ENCODE data around the gene PSG1. TPM values are rescaled to one million over a fixed set of nuclear protein-coding genes. Genes with fewer than 3 reads are reported as not detected.
"Not testable (repeated sequence)": the region's sequence is repeated elsewhere in the genome, so short reads cannot be mapped to it uniquely, and the experiment has no call there.

PSG1 gene
- total RNA-seq, 1 donor from 2014 or later, result not detected

DNA sequence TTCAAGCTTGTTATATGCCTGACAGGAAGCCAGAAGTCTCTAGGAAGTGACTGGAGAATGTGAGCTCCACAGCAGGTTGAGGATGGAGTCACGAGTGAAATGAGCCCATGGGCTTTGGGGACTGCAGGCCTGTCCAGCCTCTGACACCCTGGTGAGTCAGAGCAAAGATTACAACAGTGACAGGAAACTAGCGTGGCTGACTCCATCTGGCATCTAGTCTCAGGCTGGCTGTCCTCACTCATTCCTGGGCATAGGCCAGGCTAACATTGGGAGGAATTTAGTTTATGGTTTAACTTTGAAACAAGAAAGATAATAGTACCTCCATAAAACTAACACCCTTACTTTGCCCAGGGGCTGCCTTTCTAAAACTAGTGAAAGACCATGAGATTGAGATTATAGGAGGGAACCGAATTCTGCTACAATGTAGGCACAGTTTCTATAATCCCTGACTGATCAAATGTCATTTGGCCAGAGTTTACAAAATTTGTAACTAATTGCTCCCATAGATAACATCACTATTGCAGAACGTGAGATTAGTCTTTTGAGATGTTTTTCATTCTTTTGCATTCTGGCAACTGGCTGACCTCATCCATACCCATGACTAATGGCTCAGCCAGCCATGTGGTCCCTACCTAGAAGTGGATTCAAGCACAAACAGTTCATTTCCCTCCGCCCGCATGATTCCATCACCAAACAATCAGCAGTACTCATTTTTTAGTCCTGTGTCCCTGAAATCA, 28.4 kb downstream of the PSG1 start:
- no peak for ATAC-seq
- Histone ChIP-seq H3K4me1 (no peaks in the 10 kb centered on the region), H3K4me3 (no peak overlapping the region), H3K27ac (no peak overlapping the region), H3K9me3 (no peaks in the 10 kb centered on the region), H3K36me3 (no peaks in the 10 kb centered on the region), H3K27me3 (no peaks in the 10 kb centered on the region)
- TF ChIP-seq CTCF (IDR thresholded peaks at IDR 0.05), result no peak
- intact Hi-C loops (cut with DNase I), result no loop called here
- no peak for DNase-seq

DNA sequence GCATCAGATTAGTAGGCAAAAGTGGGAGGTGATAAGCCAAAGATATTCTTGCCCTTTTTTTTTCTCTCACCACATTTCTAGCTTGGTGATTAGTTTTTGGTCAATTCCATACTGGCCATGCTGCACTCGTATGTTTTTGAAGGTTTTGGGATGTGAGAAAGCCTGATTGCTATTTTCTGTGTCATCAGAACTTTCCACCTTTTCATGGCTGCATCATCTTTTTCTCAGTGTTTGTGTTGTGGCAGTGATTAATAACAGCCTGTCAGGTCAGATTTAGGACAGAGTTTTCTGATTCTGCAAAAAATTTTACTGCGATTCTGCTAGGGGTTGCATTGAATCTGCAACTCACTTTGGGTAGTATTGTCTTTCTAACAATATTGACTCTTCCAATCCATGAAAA, 32.9 kb downstream of the PSG1 start:
- DNase-seq, result no peak
- no peaks in the 10 kb centered on the region for H3K4me1 ChIP-seq
- intact Hi-C loops (cut with DNase I), result no loop called here
- no peaks in the 10 kb centered on the region for H3K36me3 ChIP-seq
- H3K27me3 ChIP-seq, result no peaks in the 10 kb centered on the region
- no peak for ATAC-seq
- H3K9me3 ChIP-seq, result no peaks in the 10 kb centered on the region
- no peak overlapping the region for H3K4me3 ChIP-seq
- no peak for TF ChIP-seq CTCF (IDR thresholded peaks at IDR 0.05)
- no peak overlapping the region for H3K27ac ChIP-seq

DNA sequence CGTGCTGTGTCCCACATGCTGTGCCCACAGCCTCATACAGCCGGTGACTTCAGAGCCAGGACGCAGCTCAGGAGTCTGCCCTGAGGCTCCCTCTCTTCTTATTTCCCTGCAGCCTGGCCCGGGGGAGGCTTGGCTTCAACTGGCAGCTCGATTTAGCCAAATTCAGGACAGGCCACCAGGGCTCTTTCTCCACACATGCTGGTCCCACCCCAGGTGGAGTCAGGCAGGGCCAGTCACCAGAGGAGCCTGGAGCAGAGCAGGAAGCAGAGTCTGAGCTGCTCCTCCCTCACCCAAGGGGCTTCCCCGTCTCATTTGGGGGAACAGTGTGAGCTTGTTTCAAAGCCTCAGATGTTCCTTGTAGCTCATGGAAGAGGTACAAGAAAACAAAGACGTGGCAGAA, 35.9 kb downstream of the PSG1 start:
- H3K9me3 ChIP-seq; DNase-seq; H3K4me1 ChIP-seq; H3K4me3 ChIP-seq; H3K36me3 ChIP-seq; H3K27ac ChIP-seq; intact Hi-C loops (cut with DNase I); ATAC-seq; H3K27me3 ChIP-seq: not testable (repeated sequence)

DNA sequence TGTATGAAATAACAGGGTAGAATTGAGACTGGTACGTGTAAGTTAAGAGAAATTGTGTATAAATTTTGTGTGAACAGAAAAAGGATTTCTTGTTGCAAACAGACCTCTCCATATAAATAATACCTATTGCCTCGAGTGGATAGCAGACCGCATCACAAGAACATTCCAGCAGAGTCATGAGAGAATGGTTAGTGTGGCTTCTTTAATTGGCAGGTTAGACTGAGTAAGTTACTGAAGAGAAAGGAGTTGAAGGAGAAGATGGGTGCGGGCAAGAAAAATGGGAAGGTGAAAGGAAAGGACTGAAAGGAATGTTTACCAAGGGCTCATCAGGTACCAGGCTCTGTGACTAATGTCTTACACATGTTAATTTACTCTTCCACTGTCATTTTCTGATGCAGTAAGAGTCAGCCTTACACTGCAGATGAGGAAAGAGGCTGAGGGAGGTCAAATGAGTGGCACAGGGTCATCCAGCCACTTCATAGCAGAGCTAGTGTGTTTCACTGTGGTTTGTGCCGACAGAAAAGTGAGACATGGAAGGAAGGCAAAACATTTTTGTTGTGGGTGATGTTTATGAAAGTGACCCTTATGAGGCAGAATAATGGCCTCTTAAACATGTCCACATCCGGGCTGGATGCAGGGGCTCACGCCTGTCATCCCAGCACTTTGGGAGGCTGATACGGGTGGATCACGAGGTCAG, 46.6 kb downstream of the PSG1 start:
- H3K4me3 ChIP-seq; DNase-seq; H3K27ac ChIP-seq; H3K9me3 ChIP-seq; intact Hi-C loops (cut with DNase I); ATAC-seq; H3K4me1 ChIP-seq; H3K27me3 ChIP-seq; H3K36me3 ChIP-seq: not testable (repeated sequence)

DNA sequence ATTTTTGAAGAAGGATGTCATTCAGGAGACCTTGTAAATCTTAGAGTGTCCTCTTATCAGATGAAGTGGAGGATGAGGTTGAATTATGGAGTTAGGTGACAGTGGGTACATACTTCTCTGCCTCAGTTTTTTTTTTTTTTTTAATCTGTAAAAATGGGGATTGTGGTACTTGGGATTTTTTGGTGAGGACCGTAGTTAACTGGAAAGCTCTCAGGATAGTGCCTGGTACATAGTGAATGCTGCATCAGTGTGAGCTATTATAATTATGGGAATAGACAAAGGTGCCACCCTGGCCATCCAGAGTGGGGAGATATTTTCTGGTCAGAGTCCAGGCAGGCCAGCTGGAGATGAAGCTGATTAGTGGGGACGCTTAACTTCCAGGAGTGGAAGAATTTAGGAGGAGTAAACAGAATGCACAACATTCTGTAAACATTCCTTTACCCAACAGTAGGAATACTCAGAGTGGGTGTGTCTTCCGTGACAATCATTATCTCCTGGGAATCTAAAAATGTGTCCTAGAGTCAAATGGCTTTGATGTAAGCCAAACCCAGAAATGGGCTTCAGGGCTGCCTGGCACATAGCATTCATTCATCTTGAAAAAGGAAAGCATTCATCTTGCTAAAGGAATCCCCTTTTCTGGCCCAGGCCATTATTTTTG, 47.4 kb downstream of the PSG1 start:
- H3K27me3 ChIP-seq; H3K36me3 ChIP-seq; DNase-seq; H3K4me1 ChIP-seq; H3K9me3 ChIP-seq; H3K27ac ChIP-seq; ATAC-seq; H3K4me3 ChIP-seq; intact Hi-C loops (cut with DNase I): not testable (repeated sequence)

DNA sequence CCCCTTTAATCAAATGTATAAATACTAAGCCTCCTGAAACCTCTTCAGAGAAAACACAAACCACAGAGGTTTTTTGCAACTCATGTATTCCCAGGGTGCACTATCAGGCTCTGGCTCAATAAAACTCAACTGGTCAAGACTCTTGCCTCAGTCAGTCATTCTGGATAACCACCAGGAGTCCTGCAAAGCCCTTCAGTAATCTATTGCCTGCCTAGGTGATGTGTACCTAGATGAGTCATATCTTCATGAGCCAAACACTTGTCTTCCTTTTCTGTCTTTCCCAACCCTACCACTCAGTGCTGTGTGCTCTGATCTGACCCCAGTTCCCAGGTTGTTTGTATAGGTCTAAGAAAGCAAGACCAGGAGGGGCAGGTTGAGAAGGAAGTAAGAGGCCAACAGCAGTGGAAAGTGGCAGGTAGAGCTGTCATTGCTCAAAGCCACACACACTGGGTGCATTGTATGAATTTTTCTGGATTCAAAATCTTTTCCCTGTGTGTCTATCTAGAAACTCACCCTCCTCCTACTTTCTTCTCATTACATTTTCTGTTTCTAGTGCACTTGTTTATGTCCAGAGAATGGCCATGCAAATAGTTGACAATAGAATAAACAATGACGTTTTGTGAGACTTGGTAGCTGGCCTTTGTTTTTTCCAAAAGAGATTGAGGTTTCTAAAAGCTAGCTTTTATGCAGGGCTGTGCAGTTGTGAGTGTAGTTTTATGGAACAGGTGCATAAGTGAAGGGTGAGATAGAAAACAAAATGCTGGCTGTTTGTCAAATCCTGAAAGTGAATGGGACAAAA, 48.1 kb downstream of the PSG1 start:
- ATAC-seq (no peak), DNase-seq (no peak)
- peaks cover 5% of the 10 kb centered on the region for H3K27me3 ChIP-seq
- H3K4me1 ChIP-seq, result no peaks in the 10 kb centered on the region
- TF ChIP-seq CTCF (IDR thresholded peaks at IDR 0.05), result no peak
- H3K36me3 ChIP-seq, result no peaks in the 10 kb centered on the region
- no peak overlapping the region for H3K4me3 ChIP-seq
- H3K9me3 ChIP-seq, result no peaks in the 10 kb centered on the region
- H3K27ac ChIP-seq, result no peak overlapping the region
- intact Hi-C loops (cut with DNase I), result no loop called here

GRCh38 chr19:42821306-42821977, 58.1 kb downstream of the PSG1 start:
- H3K9me3 ChIP-seq; DNase-seq; H3K4me3 ChIP-seq; ATAC-seq; intact Hi-C loops (cut with DNase I); H3K27ac ChIP-seq; H3K4me1 ChIP-seq; H3K27me3 ChIP-seq; H3K36me3 ChIP-seq: not testable (repeated sequence)

DNA sequence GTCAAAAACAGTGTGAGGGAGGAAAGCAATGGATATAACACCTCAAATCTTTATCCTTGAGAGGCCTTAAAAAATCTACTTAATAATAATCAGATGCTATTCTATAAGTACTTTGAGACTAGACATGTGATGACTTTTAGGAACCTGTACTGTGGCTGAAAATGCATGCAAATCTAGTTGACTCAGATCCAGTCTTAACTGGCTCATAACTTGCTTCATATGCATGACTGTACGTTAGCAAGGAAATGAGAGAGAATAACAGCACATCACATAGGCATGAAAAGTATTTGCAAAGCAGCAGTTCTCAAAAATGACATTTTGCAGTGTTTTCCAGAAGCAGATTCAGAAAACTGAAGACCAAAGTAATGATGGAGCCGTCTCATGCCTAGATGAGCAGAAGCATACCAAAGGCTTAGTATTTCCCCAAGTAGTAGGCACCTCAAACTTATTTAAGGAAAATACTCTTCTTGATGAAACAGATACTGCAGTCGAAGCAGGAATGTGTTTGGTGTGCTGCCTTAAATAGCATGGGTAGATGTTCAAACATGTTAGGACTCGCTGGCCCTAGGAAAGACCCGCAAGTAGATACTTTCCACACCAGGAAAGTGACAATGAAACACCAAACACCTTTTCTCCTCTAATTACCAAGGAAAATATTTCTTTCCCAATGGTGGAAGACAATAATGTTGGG, 59.4 kb downstream of the PSG1 start:
- H3K27me3 ChIP-seq; H3K36me3 ChIP-seq; intact Hi-C loops (cut with DNase I); ATAC-seq; H3K4me3 ChIP-seq; H3K4me1 ChIP-seq; DNase-seq; H3K9me3 ChIP-seq; H3K27ac ChIP-seq: not testable (repeated sequence)
